Measurements from ENCODE around the gene OSBPL8. TPM values are rescaled to one million over a fixed set of nuclear protein-coding genes. Genes with fewer than 3 reads are reported as not detected.

The OSBPL8 gene
- total RNA-seq, 1 donor from 2014 or later, result 77.5 TPM

DNA sequence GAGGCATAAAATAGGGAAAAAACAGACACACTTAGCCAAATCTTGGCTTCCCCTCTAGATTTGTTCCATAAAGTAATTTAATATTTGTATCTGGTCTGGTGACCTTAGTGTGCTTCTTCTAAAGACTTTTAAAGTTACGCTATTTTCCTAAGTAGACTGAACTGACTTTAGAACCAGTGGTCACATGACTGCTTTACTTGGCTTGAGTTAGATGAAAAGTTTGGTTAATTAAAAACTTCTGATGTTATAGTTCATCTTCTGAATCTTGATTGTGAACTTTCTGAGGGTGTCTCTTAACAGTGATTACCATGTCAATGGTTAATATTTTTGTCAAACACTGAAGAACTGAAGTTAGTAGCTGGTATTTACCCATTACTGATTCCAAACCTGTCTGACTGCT, 214.0 kb downstream of the OSBPL8 start:
- H3K36me3 ChIP-seq (ENCODE audit: control insufficient read depth, insufficient read depth, low read length), result no peaks in the 10 kb centered on the region
- no peaks in the 10 kb centered on the region for H3K27me3 ChIP-seq (ENCODE audit: control insufficient read depth, insufficient read depth, low read length)
- H3K4me3 ChIP-seq (ENCODE audit: low read depth, low read length), result no peak overlapping the region
- no peak for DNase-seq (ENCODE audit: low read depth)
- TF ChIP-seq, protein P1, sequence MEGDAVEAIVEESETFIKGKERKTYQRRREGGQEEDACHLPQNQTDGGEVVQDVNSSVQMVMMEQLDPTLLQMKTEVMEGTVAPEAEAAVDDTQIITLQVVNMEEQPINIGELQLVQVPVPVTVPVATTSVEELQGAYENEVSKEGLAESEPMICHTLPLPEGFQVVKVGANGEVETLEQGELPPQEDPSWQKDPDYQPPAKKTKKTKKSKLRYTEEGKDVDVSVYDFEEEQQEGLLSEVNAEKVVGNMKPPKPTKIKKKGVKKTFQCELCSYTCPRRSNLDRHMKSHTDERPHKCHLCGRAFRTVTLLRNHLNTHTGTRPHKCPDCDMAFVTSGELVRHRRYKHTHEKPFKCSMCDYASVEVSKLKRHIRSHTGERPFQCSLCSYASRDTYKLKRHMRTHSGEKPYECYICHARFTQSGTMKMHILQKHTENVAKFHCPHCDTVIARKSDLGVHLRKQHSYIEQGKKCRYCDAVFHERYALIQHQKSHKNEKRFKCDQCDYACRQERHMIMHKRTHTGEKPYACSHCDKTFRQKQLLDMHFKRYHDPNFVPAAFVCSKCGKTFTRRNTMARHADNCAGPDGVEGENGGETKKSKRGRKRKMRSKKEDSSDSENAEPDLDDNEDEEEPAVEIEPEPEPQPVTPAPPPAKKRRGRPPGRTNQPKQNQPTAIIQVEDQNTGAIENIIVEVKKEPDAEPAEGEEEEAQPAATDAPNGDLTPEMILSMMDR (IDR thresholded peaks at IDR 0.05; ENCODE audit: insufficient read depth, low read length, poor library complexity, severe bottlenecking), result no peak

GRCh38 chr12:76341436-76342030, 218.0 kb downstream of the OSBPL8 start:
- no peaks in the 10 kb centered on the region for H3K27me3 ChIP-seq (ENCODE audit: control insufficient read depth, insufficient read depth, low read length)
- no peak overlapping the region for H3K4me3 ChIP-seq (ENCODE audit: low read depth, low read length)
- TF ChIP-seq, protein P1 (IDR thresholded peaks at IDR 0.05; ENCODE audit: insufficient read depth, low read length, poor library complexity, severe bottlenecking), result no peak
- no peak for DNase-seq (ENCODE audit: low read depth)
- no peaks in the 10 kb centered on the region for H3K36me3 ChIP-seq (ENCODE audit: control insufficient read depth, insufficient read depth, low read length)

GRCh38 chr12:76340680-76341435, 218.7 kb downstream of the OSBPL8 start:
- no peaks in the 10 kb centered on the region for H3K27me3 ChIP-seq (ENCODE audit: control insufficient read depth, insufficient read depth, low read length)
- H3K36me3 ChIP-seq (ENCODE audit: control insufficient read depth, insufficient read depth, low read length), result no peaks in the 10 kb centered on the region
- TF ChIP-seq, protein P1 (IDR thresholded peaks at IDR 0.05; ENCODE audit: insufficient read depth, low read length, poor library complexity, severe bottlenecking), result no peak
- DNase-seq (ENCODE audit: low read depth), result no peak
- no peak overlapping the region for H3K4me3 ChIP-seq (ENCODE audit: low read depth, low read length)

DNA sequence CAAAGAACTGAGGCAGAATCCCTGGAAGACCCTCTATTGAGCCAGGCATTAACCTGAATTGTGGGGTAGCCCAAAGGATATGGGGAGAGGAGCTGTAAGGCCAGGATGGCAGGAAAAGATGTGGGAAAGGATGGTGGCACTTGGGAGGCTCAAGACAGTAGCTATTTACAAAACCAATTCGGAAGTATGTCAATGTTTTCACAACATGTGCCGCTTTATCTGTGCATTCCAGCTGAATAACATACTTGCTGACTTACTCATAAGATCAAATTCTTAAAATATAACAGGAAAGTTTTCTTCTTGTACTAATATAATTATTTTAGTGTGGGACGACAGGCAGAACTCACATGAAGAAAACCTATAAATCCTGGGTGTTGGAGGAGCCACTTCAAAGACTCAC, 222.0 kb downstream of the OSBPL8 start:
- no peak overlapping the region for H3K4me3 ChIP-seq (ENCODE audit: low read depth, low read length)
- TF ChIP-seq, protein P1 (IDR thresholded peaks at IDR 0.05; ENCODE audit: insufficient read depth, low read length, poor library complexity, severe bottlenecking), result no peak
- DNase-seq (ENCODE audit: low read depth), result no peak
- no peaks in the 10 kb centered on the region for H3K27me3 ChIP-seq (ENCODE audit: control insufficient read depth, insufficient read depth, low read length)
- H3K36me3 ChIP-seq (ENCODE audit: control insufficient read depth, insufficient read depth, low read length), result no peaks in the 10 kb centered on the region

- no peaks in the 10 kb centered on the region for H3K36me3 ChIP-seq (ENCODE audit: control insufficient read depth, insufficient read depth, low read length)
- no peak for DNase-seq (ENCODE audit: low read depth)
- TF ChIP-seq, protein P1 (IDR thresholded peaks at IDR 0.05; ENCODE audit: insufficient read depth, low read length, poor library complexity, severe bottlenecking), result no peak
- no peak overlapping the region for H3K4me3 ChIP-seq (ENCODE audit: low read depth, low read length)
- no peaks in the 10 kb centered on the region for H3K27me3 ChIP-seq (ENCODE audit: control insufficient read depth, insufficient read depth, low read length)
Observed at GRCh38 chr12:76332606-76333005, 227.0 kb downstream of the OSBPL8 start.

Data from kidney epithelial cell (primary cell).